K562 (cell line): ENCODE data around the gene CACNA1C. TPM values are rescaled to one million over a fixed set of nuclear protein-coding genes. Genes with fewer than 3 reads are reported as not detected.

ENCODE experiments used
- ETV6 ChIP-seq, 3 experiments: fragments of 150-350 bp in 1 of 3; sonication (generic) in 1 of 3; formaldehyde crosslinking in 1 of 3; IDR thresholded peaks; 2 replicates each; pipeline versions ENCODE4 v1.6.1 to v1.8.0; 2014 to 2022; ENCODE audit warnings: borderline replicate concordance in 2 of 3, low read depth in 2 of 3, antibody characterized with exemption in 1 of 3, low read length in 1 of 3, mild to moderate bottlenecking in 1 of 3, missing genetic modification reagents in 1 of 3
- FOS ChIP-seq: IDR thresholded peaks from 3 replicates; pipeline ENCODE4 v1.6.1; 2011; ENCODE audit not compliant: insufficient read length; ENCODE audit errors: extremely low read depth
- FOXK1 ChIP-seq: sonication (generic); formaldehyde crosslinking; IDR thresholded peaks from 2 replicates; pipeline ENCODE4 v1.8.0; 2022; ENCODE audit warnings: missing genetic modification reagents, mild to moderate bottlenecking, borderline replicate concordance
- GTF2A2 ChIP-seq: IDR thresholded peaks from 2 replicates; pipeline ENCODE4 v1.6.1; 2016; ENCODE audit warnings: mild to moderate bottlenecking, missing genetic modification characterization, missing compliant biosample characterization
- PURB ChIP-seq: sonication (generic); formaldehyde crosslinking; IDR thresholded peaks from 2 replicates; pipeline ENCODE4 v1.9.0; 2021; ENCODE audit warnings: low read depth, mild to moderate bottlenecking, missing genetic modification reagents
- PYGO2 ChIP-seq: fragments of 450-650 bp; IDR thresholded peaks from 2 replicates; pipeline ENCODE4 v1.6.1; 2016; ENCODE audit warnings: mild to moderate bottlenecking, missing genetic modification characterization, moderate library complexity, missing compliant biosample characterization
- TRIM28 ChIP-seq: fragments of 450-650 bp; IDR thresholded peaks from 2 replicates; pipeline ENCODE4 v1.6.1; 2017
- polyA plus RNA-seq, 8 experiments: library from polyadenylated mRNA; depleted of rRNA in 4 of 8; stranded (reverse) in 5 of 8; unstranded in 3 of 8; fragments of >200 nt; fragmentation: Nextera tagmentation in 2 of 8; fragmentation: Illumina TruSeq in 1 of 8; extraction: Ambion mirVana in 2 of 8; extraction: Trizol in 1 of 8; gene quantifications; 2 replicates each; pipeline versions ENCODE4 v1.2.1 to v1.2.3, GENCODE V29; 2011 to 2014; ENCODE audit warnings: inconsistent platforms in 1 of 8, missing spikeins in 1 of 8
- total RNA-seq, 7 experiments: library from RNA; depleted of rRNA in 6 of 7; stranded (reverse); fragments of >200 nt in 6 of 7; fragmentation: Illumina TruSeq in 2 of 7; extraction: Trizol in 2 of 7; gene quantifications; 2 replicates each; pipeline versions ENCODE4 v1.2.1 to v1.2.3, GENCODE V29; 2011 to 2021; ENCODE audit warnings: low replicate concordance in 1 of 7
- TF ChIP-seq, protein P1 (sequence below): fragments of 250-450 bp; sonication (Bioruptor Pico); IDR thresholded peaks from 2 replicates; pipeline ENCODE4 v1.5.0; 2021
- TF ChIP-seq, protein P2 (sequence below): sonication (generic); formaldehyde crosslinking; IDR thresholded peaks from 2 replicates; pipeline ENCODE4 v1.8.1; 2023; ENCODE audit warnings: mild to moderate bottlenecking, missing genetic modification reagents
- TF ChIP-seq, protein P3 (sequence below): fragments of 250-450 bp; sonication (Bioruptor Pico); IDR thresholded peaks from 2 replicates; pipeline ENCODE4 v1.8.0; 2022; ENCODE audit warnings: moderate library complexity, mild to moderate bottlenecking, inconsistent platforms

The CACNA1C gene
- total and polyA plus RNA-seq, 9 of the 15 experiments (the other 6 are each of a cell fraction or from before 2014, with no cell fraction given): not detected

DNA sequence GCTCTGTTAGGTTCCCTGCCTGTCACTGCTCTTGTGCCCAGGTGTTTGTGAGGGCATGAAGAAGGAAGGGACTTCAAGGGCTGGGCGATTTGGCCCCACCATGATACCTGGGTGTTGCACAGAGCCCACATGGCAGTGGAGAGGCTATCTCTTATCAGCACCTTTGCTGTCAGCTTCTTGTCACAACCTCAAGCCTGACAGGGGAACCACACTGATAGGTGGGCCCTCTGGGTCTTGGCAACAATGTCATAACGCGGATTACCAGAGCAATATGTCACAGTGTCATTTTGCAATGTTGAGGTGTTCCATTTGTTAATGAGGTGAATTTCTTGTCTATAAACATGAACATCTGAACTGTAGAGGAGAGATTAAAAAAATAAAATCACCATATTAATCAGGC is 22.9 kb upstream of the CACNA1C start (continued):
- TF ChIP-seq ETV6 (IDR thresholded peaks at IDR 0.05; ENCODE audit: borderline replicate concordance in 1 of 2, low read depth in 2 of 2, low read length in 1 of 2) (no peak), ETV6 (CRISPR knock-in tag; IDR thresholded peaks at IDR 0.05; ENCODE audit: borderline replicate concordance) (no peak), PURB (CRISPR knock-in tag) (no peak), FOXK1 (CRISPR knock-in tag) (no peak), FOS (no peak), TRIM28 (no peak), PYGO2 (tag) (no peak), GTF2A2 (no peak)
- TF ChIP-seq, protein P1, sequence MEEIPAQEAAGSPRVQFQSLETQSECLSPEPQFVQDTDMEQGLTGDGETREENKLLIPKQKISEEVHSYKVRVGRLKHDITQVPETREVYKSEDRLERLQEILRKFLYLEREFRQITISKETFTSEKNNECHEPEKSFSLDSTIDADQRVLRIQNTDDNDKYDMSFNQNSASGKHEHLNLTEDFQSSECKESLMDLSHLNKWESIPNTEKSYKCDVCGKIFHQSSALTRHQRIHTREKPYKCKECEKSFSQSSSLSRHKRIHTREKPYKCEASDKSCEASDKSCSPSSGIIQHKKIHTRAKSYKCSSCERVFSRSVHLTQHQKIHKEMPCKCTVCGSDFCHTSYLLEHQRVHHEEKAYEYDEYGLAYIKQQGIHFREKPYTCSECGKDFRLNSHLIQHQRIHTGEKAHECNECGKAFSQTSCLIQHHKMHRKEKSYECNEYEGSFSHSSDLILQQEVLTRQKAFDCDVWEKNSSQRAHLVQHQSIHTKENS (CRISPR knock-in tag): no peak
- TF ChIP-seq, protein P2, sequence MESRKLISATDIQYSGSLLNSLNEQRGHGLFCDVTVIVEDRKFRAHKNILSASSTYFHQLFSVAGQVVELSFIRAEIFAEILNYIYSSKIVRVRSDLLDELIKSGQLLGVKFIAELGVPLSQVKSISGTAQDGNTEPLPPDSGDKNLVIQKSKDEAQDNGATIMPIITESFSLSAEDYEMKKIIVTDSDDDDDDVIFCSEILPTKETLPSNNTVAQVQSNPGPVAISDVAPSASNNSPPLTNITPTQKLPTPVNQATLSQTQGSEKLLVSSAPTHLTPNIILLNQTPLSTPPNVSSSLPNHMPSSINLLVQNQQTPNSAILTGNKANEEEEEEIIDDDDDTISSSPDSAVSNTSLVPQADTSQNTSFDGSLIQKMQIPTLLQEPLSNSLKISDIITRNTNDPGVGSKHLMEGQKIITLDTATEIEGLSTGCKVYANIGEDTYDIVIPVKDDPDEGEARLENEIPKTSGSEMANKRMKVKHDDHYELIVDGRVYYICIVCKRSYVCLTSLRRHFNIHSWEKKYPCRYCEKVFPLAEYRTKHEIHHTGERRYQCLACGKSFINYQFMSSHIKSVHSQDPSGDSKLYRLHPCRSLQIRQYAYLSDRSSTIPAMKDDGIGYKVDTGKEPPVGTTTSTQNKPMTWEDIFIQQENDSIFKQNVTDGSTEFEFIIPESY (CRISPR knock-in tag): no peak
- TF ChIP-seq, protein P3, sequence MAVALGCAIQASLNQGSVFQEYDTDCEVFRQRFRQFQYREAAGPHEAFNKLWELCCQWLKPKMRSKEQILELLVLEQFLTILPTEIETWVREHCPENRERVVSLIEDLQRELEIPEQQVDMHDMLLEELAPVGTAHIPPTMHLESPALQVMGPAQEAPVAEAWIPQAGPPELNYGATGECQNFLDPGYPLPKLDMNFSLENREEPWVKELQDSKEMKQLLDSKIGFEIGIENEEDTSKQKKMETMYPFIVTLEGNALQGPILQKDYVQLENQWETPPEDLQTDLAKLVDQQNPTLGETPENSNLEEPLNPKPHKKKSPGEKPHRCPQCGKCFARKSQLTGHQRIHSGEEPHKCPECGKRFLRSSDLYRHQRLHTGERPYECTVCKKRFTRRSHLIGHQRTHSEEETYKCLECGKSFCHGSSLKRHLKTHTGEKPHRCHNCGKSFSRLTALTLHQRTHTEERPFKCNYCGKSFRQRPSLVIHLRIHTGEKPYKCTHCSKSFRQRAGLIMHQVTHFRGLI: no peak
